Mononuclear cell (primary cell): Measurements from ENCODE around the gene SRRM3. TPM values are rescaled to one million over a fixed set of nuclear protein-coding genes. Genes with fewer than 3 reads are reported as not detected.
"Not testable (repeated sequence)": the region's sequence is repeated elsewhere in the genome, so short reads cannot be mapped to it uniquely, and the experiment has no call there.

ENCODE experiments used
- H3K27me3 ChIP-seq: 2 replicates; pipeline ENCODE4 v1.6.0; 2011; ENCODE audit warnings: low read length, control low read depth; ENCODE audit not compliant: insufficient read depth
- H3K4me1 ChIP-seq: 2 replicates; pipeline ENCODE4 v1.5.1; 2011; ENCODE audit warnings: mild to moderate bottlenecking, low read length, control low read depth; ENCODE audit not compliant: insufficient read depth
- H3K4me3 ChIP-seq: 2 replicates; pipeline ENCODE4 v1.5.1; 2011; ENCODE audit warnings: mild to moderate bottlenecking, low read length, moderate library complexity
- H3K9me3 ChIP-seq: 2 replicates; pipeline ENCODE4 v1.5.1; 2011; ENCODE audit warnings: low read depth, mild to moderate bottlenecking, control low read depth, low read length
- total RNA-seq: library from RNA; depleted of rRNA; stranded (reverse); fragments of >200 nt; gene quantifications from one replicate; pipeline ENCODE4 v1.2.3, GENCODE V29; 2012

SRRM3 gene
- total RNA-seq, 1 donor, result not detected

- Histone ChIP-seq H3K4me3 (no peak overlapping the region), H3K4me1 (no peaks in the 10 kb centered on the region), H3K27me3 (peaks cover 14% of the 10 kb centered on the region), H3K9me3 (no peaks in the 10 kb centered on the region)
Observed at GRCh38 chr7:76260171-76260703, 58.5 kb downstream of the SRRM3 start.

GRCh38 chr7:76261329-76261728 is 59.6 kb downstream of the SRRM3 start:
- H3K27me3 ChIP-seq, result peaks cover 14% of the 10 kb centered on the region

GRCh38 chr7:76261931-76262330 is 60.2 kb downstream of the SRRM3 start:
- Histone ChIP-seq H3K4me3 (no peak overlapping the region), H3K27me3 (peaks cover 18% of the 10 kb centered on the region), H3K9me3 (no peaks in the 10 kb centered on the region), H3K4me1 (peaks cover 4% of the 10 kb centered on the region)

More at GRCh38 chr7:76261329-76261728, 59.6 kb downstream of the SRRM3 start:
- no peaks in the 10 kb centered on the region for H3K4me1 ChIP-seq
- no peak overlapping the region for H3K4me3 ChIP-seq
- H3K9me3 ChIP-seq, result no peaks in the 10 kb centered on the region

- H3K4me1 ChIP-seq, result peaks cover 6% of the 10 kb centered on the region
- peaks cover 17% of the 10 kb centered on the region for H3K27me3 ChIP-seq
- no peak overlapping the region for H3K4me3 ChIP-seq
- H3K9me3 ChIP-seq, result no peaks in the 10 kb centered on the region
Observed at GRCh38 chr7:76262683-76263402, 61.1 kb downstream of the SRRM3 start.

- H3K4me3 ChIP-seq, result no peak overlapping the region
- peaks cover 12% of the 10 kb centered on the region for H3K27me3 ChIP-seq
- H3K9me3 ChIP-seq, result no peaks in the 10 kb centered on the region
- peaks cover 6% of the 10 kb centered on the region for H3K4me1 ChIP-seq
Observed at GRCh38 chr7:76265299-76265698, 63.6 kb downstream of the SRRM3 start.

GRCh38 chr7:76267107-76267893 is 65.6 kb downstream of the SRRM3 start:
- Histone ChIP-seq H3K9me3 (no peaks in the 10 kb centered on the region), H3K4me1 (peaks cover 6% of the 10 kb centered on the region), H3K27me3 (peaks cover 12% of the 10 kb centered on the region), H3K4me3 (no peak overlapping the region)

- peaks cover 12% of the 10 kb centered on the region for H3K27me3 ChIP-seq
- H3K4me3 ChIP-seq, result no peak overlapping the region
- no peaks in the 10 kb centered on the region for H3K9me3 ChIP-seq
- peaks cover 6% of the 10 kb centered on the region for H3K4me1 ChIP-seq
Observed at GRCh38 chr7:76267894-76268183, 66.1 kb downstream of the SRRM3 start.

- Histone ChIP-seq H3K4me3 (no peak overlapping the region), H3K27me3 (peaks cover 12% of the 10 kb centered on the region), H3K9me3 (no peaks in the 10 kb centered on the region), H3K4me1 (peaks cover 6% of the 10 kb centered on the region)
Observed at GRCh38 chr7:76268376-76268775, 66.7 kb downstream of the SRRM3 start.

GRCh38 chr7:76269895-76270294 is 68.2 kb downstream of the SRRM3 start:
- H3K4me3 ChIP-seq, result no peak overlapping the region
- H3K4me1 ChIP-seq, result peaks cover 6% of the 10 kb centered on the region
- no peaks in the 10 kb centered on the region for H3K9me3 ChIP-seq
- H3K27me3 ChIP-seq, result peaks cover 12% of the 10 kb centered on the region

GRCh38 chr7:76271384-76271783 is 69.7 kb downstream of the SRRM3 start:
- not testable (repeated sequence) for H3K9me3 ChIP-seq, H3K4me3 ChIP-seq, H3K27me3 ChIP-seq, H3K4me1 ChIP-seq

GRCh38 chr7:76272142-76272541 is 70.4 kb downstream of the SRRM3 start:
- Histone ChIP-seq H3K4me3 (no peak overlapping the region), H3K4me1 (peaks cover under 1% of the 10 kb centered on the region), H3K27me3 (peaks cover 4% of the 10 kb centered on the region), H3K9me3 (no peaks in the 10 kb centered on the region)

GRCh38 chr7:76272851-76273497 is 71.3 kb downstream of the SRRM3 start:
- Histone ChIP-seq H3K4me3 (no peak overlapping the region), H3K9me3 (no peaks in the 10 kb centered on the region), H3K27me3 (peaks cover 4% of the 10 kb centered on the region)

GRCh38 chr7:76273503-76273902 is 71.8 kb downstream of the SRRM3 start:
- no peak overlapping the region for H3K4me3 ChIP-seq
- peaks cover 2% of the 10 kb centered on the region for H3K27me3 ChIP-seq
- no peaks in the 10 kb centered on the region for H3K9me3 ChIP-seq
- H3K4me1 ChIP-seq, result no peaks in the 10 kb centered on the region

More at GRCh38 chr7:76272851-76273497, 71.3 kb downstream of the SRRM3 start:
- H3K4me1 ChIP-seq, result no peaks in the 10 kb centered on the region

- H3K4me3 ChIP-seq, result no peak overlapping the region
- no peaks in the 10 kb centered on the region for H3K9me3 ChIP-seq
- peaks cover 14% of the 10 kb centered on the region for H3K4me1 ChIP-seq
- peaks cover 22% of the 10 kb centered on the region for H3K27me3 ChIP-seq
Observed at GRCh38 chr7:76278540-76278939, 76.8 kb downstream of the SRRM3 start.

GRCh38 chr7:76280408-76280807 is 78.7 kb downstream of the SRRM3 start:
- Histone ChIP-seq H3K4me1 (peaks cover 14% of the 10 kb centered on the region), H3K9me3 (no peaks in the 10 kb centered on the region), H3K4me3 (no peak overlapping the region), H3K27me3 (peaks cover 31% of the 10 kb centered on the region)
